ENCODE data around the gene RNF145.

RNF145 gene

GRCh38 chr5:159217236-159217635, 7.9 kb upstream of the RNF145 start:
- DNase-seq, result no peak

- DNase-seq, result no peak
Measured at GRCh38 chr5:159216454-159216853, 7.1 kb upstream of the RNF145 start.

GRCh38 chr5:159215886-159216285, 6.5 kb upstream of the RNF145 start:
- DNase-seq, result no peak

DNA sequence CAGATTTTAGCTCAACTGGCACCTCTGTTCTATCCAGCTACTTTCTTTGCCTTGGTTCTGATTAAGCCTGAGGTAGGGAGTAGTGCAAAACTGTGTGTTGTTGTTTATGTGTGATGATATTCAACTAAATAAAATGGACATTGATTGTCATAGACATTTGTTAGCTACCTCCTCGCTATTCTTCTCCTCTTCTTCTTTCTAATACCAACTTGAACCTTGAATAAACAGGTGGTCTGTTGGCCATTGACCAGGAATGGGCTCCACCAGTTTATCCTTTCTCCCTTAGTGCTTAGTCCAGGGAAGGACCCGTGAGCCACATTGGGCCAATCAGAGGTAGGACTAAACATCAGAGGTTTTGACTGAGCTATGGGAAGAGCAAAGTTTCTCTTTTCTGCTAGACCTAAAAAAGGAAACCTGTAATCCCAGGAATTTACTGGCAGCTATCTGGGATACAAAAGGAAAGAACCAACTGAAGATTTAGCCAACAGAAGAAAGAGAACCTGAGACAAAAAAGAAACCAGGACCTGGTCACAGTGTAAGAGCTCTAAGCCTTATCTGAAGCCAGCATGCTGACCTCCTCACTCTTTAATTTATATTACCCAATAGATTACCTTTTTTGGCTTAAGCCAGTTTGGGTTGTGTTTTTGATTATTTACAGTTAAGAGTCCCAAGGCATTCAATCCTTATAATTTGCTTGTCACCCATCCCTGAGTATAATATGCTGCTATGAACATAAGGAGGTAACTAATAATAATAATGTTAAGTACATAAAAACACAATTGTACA, 5.3 kb upstream of the RNF145 start:
- DNase-seq, result no peak

- DNase-seq, result no peak
Measured at GRCh38 chr5:159212657-159213462, 3.5 kb upstream of the RNF145 start.

- DNase-seq, result no peak
Measured at GRCh38 chr5:159211729-159212174, 2.4 kb upstream of the RNF145 start.

DNA sequence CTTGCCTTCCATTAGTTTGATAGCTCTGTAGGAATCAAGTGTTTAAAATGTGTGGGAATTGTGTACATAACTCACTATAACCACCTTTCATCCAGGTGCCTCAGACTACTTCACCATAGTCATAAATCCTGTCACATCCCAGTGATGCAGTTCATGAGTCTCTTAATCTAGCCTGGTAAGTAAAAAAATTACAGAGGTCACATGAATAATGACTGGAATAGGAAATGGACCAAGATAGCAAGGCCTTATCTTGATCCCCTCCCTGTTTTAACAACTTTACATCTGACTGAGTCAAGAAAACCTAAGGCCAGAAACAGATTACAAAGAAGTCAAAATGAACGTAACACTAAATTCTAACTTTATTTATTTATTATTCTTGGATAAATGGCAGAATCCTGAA, 1.5 kb upstream of the RNF145 start:
- DNase-seq, result no peak

GRCh38 chr5:159210210-159210661, 883 bp upstream of the RNF145 start:
- DNase-seq, result no peak

- peak; percentile 41 for DNase-seq
Measured at GRCh38 chr5:159208514-159209437, 577 bp downstream of the RNF145 start.

DNA sequence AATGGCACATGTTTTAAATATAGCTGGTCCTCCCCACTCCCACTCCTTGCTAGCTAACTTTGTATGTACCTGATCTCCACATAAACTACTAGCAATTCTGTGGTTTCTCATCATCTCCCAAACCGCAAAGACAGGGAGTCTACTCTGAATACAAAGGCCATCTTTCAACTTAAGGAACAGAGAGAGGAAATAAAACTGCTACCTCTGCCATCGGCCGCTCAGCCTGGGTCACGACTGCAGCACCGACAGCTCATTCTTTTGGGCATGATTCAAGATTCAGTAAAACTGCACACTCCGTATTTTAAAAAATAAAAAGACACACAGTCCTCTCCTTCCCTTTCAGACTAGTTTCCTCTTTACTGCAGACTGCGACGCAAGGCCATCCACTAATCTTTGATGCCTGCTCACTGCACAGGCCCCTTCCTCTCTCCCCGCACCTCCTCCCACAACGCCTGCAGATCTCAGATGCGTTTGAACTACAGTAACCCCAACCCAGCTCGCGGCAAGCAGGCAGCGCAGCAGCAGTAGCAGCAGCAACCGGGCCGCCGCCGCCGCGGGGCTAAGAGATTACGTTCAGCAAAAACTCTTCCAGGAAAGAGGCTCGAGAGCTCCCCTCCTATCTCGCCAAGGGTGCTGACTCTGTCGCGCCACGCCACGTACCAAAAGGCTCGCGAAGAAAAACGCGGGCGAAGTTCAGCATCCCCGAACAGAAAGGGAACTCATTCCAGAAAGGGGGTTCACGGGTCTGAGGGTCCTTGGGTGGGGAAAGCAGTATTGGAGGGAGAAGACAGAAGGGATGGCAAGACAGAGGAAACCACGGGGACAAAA, 1.5 kb downstream of the RNF145 start:
- DNase-seq, result peak; percentile 77

- DNase-seq, result no peak
Measured at GRCh38 chr5:159207222-159207685, 2.1 kb downstream of the RNF145 start.

DNA sequence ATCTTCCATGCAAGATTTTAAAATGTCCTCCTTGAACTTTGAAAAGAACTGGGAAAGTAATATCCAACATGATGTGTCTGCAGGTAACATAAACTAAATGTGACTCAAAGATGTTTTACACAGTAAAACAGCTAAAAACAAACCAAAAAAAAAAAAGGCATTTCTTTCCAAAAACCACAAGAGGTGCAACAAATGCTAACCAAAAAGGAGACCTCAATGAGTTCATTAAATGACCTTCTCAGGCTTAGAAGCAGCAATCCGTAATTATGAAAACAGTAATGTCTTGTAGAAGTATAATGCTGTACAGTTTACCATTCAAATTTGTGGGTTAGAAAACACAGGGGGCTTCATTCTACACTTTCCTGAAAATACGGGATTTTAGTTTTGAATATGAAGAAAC, 2.5 kb downstream of the RNF145 start:
- no peak for DNase-seq

DNA sequence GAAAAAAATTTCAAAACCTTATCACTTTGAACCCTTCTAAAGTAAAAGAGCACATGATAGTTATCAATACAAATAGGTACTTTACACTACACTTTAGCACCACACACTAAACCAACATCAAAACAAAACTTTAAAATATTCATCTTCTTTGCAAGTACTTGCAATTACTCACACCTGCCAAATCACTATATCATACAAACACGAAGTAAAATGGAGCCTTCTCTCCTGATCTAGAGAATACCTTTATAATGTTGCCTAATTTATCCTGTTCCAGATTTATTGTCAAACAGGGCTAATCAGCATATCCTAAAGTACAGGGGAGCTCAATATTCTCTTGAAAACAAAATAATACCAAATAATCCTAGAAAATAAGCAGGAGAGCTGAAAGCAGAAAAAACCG, 3.0 kb downstream of the RNF145 start:
- DNase-seq, result no peak

- no peak for DNase-seq
Measured at GRCh38 chr5:159203351-159203750, 6.0 kb downstream of the RNF145 start.

- no peak for DNase-seq
Measured at GRCh38 chr5:159202151-159202550, 7.2 kb downstream of the RNF145 start.

DNA sequence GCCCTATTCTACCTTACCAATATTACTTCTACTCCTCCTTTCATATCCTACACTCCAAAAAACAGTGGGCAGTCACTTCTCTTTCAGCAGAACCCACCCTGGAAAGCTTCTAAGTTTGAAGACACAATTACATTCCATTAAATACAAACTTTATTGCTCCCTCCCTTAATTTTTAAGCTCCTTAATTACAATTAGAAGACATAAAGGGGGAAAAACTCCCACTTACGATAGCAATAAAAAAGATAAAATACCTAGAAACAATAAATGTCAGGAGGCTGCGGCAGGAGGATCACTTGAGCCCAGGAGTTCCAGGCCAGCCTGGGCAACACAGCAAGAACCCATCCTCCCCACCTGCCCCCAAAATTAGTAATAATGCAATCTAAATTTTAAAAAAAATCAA, 9.6 kb downstream of the RNF145 start:
- DNase-seq, result no peak

- no peak for DNase-seq
Measured at GRCh38 chr5:159199225-159199624, 10.1 kb downstream of the RNF145 start.

- DNase-seq, result no peak
Measured at GRCh38 chr5:159198063-159199036, 11.0 kb downstream of the RNF145 start.

GRCh38 chr5:159195775-159196174, 13.6 kb downstream of the RNF145 start:
- DNase-seq, result no peak

GRCh38 chr5:159190170-159190569, 19.2 kb downstream of the RNF145 start:
- no peak for DNase-seq

- DNase-seq, result no peak
Measured at GRCh38 chr5:159189310-159189709, 20.0 kb downstream of the RNF145 start.

Data from activated CD4-positive, CD25-positive, alpha-beta regulatory T cell treated with anti-CD3 and anti-CD28 coated beads, Interleukin-2, amount 50 U/mL, for 72 hours (primary cell).